K562 (cell line): ENCODE results near the gene MICU1. TPM values are rescaled to one million over a fixed set of nuclear protein-coding genes. Genes with fewer than 3 reads are reported as not detected.

Source experiments
- CBX2 ChIP-seq: fragments of 200-600 bp; sonication (generic); IDR thresholded peaks from one replicate; pipeline ENCODE4 v1.6.1; 2012; ENCODE audit warnings: mild to moderate bottlenecking, low read length, inconsistent platforms; ENCODE audit not compliant: insufficient read depth, poor library complexity, severe bottlenecking
- ETV1 ChIP-seq: fragments of 450-650 bp; conservative IDR thresholded peaks from 2 replicates; pipeline ENCODE4 v1.6.1; 2016; ENCODE audit warnings: missing genetic modification characterization, control low read depth, low read depth, missing compliant biosample characterization
- MEF2A ChIP-seq: IDR thresholded peaks from 2 replicates; pipeline ENCODE4 v1.6.1; 2011; ENCODE audit warnings: low read depth, mild to moderate bottlenecking, low read length, moderate library complexity; ENCODE audit not compliant: control insufficient read depth
- SPI1 ChIP-seq: IDR thresholded peaks from 2 replicates; pipeline ENCODE4 v1.6.1; 2011; ENCODE audit warnings: low read depth, low read length, control low read depth, borderline replicate concordance
- ZBTB33 ChIP-seq: sonication (generic); formaldehyde crosslinking; IDR thresholded peaks from 2 replicates; pipeline ENCODE4 v1.8.1; 2023; ENCODE audit warnings: mild to moderate bottlenecking, missing genetic modification reagents
- ZMIZ1 ChIP-seq, 2 experiments: fragments of 150-350 bp in 1 of 2; IDR thresholded peaks; 2 replicates each; pipeline ENCODE4 v1.6.1; 2012 to 2016; ENCODE audit warnings: low read depth in 2 of 2, low read length in 2 of 2, mild to moderate bottlenecking in 1 of 2, moderate library complexity in 1 of 2
- ZNF134 ChIP-seq: fragments of 250-450 bp; sonication (Bioruptor Pico); conservative IDR thresholded peaks from 2 replicates; pipeline ENCODE4 v1.4.0; 2020
- ZNF280A ChIP-seq: fragments of 450-650 bp; IDR thresholded peaks from 2 replicates; pipeline ENCODE4 v1.6.1; 2018; ENCODE audit warnings: mild to moderate bottlenecking, low read depth; ENCODE audit not compliant: partially characterized antibody
- ZNF717 ChIP-seq: fragments of 250-450 bp; sonication (Bioruptor Pico); IDR thresholded peaks from 2 replicates; pipeline ENCODE4 v1.5.0; 2021
- polyA plus RNA-seq, 8 experiments: library from polyadenylated mRNA; depleted of rRNA in 4 of 8; stranded (reverse) in 5 of 8; unstranded in 3 of 8; fragments of >200 nt; fragmentation: Nextera tagmentation in 2 of 8; fragmentation: Illumina TruSeq in 1 of 8; extraction: Ambion mirVana in 2 of 8; extraction: Trizol in 1 of 8; gene quantifications; 2 replicates each; pipeline versions ENCODE4 v1.2.1 to v1.2.3, GENCODE V29; 2011 to 2014; ENCODE audit warnings: inconsistent platforms in 1 of 8, missing spikeins in 1 of 8
- total RNA-seq, 7 experiments: library from RNA; depleted of rRNA in 6 of 7; stranded (reverse); fragments of >200 nt in 6 of 7; fragmentation: Illumina TruSeq in 2 of 7; extraction: Trizol in 2 of 7; gene quantifications; 2 replicates each; pipeline versions ENCODE4 v1.2.1 to v1.2.3, GENCODE V29; 2011 to 2021; ENCODE audit warnings: low replicate concordance in 1 of 7

MICU1 gene
- total and polyA plus RNA-seq, 9 of the 15 experiments (the other 6 are each of a cell fraction or from before 2014, with no cell fraction given) = 29.3 to 76.8 (median 48.4) TPM

- TF ChIP-seq ZMIZ1 (IDR thresholded peaks at IDR 0.05; ENCODE audit: low read depth in 2 of 2, low read length in 2 of 2) (no peak), ZNF134 (CRISPR knock-in tag) (no peak), ZNF280A (no peak), ZNF717 (no peak), MEF2A (no peak), ETV1 (tag) (no peak), ZBTB33 (no peak), SPI1 (no peak), CBX2 (no peak)
Observed at GRCh38 chr10:72601144-72601543, 24.7 kb downstream of the MICU1 start (continued).
